ENCODE measurements around the gene RNASE2.

GRCh38 chr14:20986811-20987210, 31.5 kb downstream of the RNASE2 start:
- TF ChIP-seq CTCF (IDR thresholded peaks at IDR 0.05; ENCODE audit: borderline replicate concordance, extremely low read depth, low read length, poor library complexity, severe bottlenecking) (no peak), EZH2 (IDR thresholded peaks at IDR 0.05; ENCODE audit: borderline replicate concordance, low read depth, low read length, severe bottlenecking) (no peak)
